NCI-H1092 (cell line): ENCODE results near the gene TIE1.

Experiments
- DNase-seq: peaks from one replicate; lab custom pipeline; 2025; lab: John Stamatoyannopoulos, UW

Gene TIE1

GRCh38 chr1:43339584-43340232 lies 38.9 kb downstream of the TIE1 start:
- DNase-seq = no peak

DNA sequence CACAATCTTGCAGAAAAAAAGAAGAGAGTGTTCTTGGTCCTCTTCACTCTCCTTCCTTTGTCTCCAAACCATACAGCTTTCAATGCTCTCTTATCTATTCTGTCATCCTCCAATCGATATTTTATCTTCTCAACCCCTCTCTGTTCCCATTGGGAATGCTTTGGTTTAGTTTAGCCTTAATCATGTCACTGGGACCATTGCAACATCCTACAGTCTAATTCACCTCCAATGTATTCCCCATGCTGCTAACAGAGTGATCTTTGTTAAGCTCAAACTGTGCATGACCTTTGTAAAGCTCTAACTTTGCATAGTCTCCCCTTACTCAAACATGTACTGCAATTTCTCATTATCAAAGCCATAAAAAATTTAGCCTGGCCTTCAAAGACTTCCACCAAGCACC lies 39.8 kb downstream of the TIE1 start:
- no peak for DNase-seq

DNA sequence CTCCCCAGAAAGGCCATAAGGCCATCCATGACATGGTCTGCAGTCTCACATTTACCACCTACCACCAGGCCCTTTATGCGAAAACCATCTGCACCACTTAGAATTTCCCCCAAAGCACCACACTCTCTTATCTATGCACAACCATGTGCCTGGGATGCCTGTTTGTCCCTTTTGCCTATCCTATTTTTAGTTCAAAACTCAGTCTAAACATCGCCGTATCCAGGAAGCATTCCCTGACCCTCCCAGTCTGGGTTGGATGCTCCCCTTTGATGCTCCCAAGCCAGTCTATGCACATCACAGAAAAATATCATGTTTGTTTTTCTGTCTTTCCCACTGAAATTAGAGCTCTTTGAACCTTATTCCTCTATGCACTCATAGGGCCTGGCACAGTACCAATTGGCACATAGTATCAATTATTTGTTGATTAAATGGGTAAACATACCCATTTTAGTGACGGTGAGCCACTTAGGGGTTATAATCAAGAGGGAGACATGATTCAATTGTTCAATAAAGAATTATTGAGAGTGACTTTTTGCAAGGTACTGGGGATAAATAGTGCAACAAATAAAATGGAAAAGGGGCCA lies 43.6 kb downstream of the TIE1 start:
- no peak for DNase-seq

DNA sequence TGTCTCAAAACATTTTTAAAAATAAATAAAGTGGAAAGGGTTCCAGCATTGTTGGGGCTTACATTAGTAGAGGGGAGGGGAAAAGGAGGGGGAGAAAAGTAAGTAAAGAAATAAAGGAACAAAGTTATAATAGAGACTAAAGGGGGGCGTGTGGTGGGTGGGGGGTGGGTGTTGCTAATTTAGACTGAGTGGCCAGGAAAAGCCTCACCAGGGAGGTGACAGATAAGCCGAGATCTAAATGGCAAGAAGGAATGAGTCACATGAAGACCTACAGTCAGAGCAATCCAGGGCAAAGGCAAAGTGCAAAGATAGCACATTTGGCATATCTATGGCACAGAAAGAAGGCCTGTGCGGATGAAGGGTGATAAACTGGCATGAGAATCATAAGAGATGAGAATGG lies 44.3 kb downstream of the TIE1 start:
- DNase-seq = no peak

GRCh38 chr1:43346636-43347035 lies 45.9 kb downstream of the TIE1 start:
- no peak for DNase-seq

DNA sequence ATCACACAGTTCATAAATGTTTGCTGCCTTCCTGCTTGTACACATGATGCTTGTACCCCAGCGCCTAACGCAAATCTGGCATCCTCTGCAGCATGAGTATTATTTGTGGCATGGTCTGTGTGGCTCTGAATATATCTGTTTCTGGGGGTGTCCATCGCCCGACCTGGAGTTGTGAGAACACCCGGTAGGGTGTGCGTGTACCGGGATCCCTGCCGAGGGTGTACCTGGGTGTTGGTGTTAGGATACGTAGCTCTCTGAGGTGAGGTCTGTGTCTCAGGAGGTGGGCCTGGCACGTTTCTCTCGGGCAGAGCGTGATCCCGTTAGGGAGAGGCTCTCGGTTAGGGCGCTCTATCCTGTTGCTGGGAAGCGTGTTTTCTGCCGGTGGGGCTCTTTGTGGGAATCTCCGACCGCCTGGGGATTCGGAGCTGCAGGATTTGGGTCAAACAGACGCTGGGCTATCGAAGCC lies 47.6 kb downstream of the TIE1 start:
- DNase-seq = no peak

DNA sequence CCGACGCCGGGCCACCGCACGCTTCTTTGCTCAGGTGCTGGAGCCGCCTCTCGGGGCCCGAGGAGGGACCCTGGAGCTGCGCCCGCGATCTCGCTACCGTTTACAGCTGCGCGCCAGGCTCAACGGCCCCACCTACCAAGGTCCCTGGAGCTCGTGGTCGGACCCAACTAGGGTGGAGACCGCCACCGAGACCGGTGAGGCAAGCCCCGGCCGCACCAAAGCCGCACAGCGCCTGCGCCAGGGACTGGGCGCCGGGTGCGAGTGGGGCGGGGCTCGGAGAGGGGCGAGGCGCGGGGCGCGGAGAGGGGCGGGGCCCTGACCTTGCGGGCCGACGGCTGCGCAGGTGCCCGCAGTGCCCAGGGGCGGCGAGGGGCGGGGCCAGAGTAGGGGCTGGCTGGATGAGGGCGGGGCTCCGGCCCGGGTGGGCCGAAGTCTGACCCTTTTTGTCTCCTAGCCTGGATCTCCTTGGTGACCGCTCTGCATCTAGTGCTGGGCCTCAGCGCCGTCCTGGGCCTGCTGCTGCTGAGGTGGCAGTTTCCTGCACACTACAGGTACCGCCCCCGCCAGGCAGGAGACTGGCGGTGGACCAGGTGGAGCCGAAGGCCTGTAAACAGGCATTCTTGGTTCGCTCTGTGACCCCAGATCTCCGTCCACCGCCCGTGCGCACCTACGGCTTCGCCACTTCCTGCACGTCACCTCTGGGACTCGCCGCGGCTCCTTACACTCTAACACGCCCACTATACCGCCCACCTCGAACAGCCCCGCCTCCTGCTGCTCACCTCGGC lies 48.2 kb downstream of the TIE1 start:
- peak; percentile 96 for DNase-seq

DNA sequence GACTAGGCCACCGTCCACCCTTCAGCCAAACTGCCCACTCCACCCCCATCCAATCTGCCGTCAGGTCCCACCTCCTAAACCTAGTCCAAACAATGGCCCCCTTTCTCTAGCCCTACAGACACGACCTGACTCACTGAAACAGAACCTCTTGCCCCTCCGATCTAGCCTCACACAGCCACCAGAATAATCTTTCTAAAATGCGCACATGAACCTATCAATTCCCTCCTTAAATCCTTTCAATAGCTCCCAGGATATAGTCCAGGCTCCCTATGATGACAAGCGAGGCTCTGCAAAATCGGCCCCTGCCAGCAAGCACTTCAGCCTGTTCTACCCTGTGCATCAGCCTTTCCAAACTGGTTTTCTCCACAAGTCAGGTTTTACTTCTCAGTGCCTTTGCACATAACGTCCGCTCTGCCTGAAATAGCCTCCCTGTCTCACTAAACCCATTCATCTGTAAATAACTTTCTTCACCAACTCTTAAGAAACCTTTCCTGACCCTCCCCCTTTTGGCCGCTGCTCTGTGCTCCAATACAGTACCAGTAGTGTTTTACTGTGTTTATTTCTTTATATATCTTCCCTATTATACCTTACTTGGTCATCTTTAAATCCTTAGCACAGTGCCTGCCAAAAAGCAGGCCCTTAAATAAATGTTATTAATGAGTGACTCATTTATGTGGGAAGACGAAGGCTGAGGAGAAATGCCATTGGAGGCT lies 49.0 kb downstream of the TIE1 start:
- no peak for DNase-seq

DNA sequence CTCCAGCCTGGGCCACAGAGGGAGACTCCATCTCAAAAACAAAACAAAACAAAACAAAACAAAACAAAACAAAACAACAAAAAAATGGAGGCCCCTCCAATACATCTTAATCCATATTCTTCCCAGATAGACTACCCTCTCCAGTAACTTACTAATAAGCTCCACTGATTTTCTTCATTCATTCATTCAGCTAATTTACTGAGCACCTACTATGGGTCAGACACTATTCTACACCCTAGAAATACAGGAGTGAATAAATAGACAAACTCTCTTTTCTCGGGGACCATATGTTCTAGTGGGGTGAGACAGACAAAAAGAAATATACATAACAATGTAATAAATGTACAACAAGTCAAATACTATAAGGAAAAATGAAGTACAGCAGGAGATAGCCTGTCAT lies 50.2 kb downstream of the TIE1 start:
- DNase-seq = no peak

DNA sequence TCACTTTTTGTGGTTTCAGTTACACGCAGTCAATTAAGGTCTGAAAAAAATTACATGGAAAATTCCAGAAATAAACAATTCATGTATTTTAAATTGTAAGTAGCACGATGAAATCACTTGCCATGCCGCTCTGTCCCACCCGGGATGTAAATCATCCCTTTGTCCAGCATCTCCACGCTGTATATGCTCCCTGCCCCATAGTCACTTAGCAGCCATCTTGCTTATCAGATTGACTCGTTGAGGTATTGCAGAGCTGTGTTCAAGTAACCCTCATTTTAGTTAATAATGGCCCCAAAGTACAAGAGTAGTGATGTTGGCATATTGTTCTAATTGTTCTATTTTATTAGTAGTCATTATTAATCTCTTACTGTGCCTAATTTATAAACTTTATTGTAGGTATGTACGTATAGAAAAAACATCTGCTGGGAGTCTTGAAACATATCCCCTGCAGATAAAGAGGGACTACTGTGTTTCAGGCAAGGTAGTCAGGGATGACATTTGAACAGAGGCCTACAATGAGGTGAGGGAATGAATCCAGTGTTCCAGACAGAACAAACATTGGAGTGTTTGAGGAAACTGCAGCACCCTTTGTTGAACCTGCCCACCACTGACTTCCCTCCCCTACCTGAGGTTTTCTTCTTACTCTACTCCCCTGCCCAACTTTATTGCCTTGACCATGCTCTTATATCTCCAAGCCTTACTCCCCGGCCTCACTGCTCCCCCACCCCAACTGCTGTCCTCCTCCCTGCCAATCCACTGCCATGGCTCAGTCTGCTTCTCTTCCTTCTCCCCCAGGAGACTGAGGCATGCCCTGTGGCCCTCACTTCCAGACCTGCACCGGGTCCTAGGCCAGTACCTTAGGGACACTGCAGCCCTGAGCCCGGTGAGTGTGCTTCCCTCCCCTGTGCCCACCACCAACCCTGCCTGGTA lies 50.9 kb downstream of the TIE1 start:
- DNase-seq = no peak

GRCh38 chr1:43352351-43352705 lies 51.5 kb downstream of the TIE1 start:
- DNase-seq = no peak

- DNase-seq = no peak
These were observed 52.1 kb downstream of the TIE1 start for GRCh38 chr1:43352881-43353280.

DNA sequence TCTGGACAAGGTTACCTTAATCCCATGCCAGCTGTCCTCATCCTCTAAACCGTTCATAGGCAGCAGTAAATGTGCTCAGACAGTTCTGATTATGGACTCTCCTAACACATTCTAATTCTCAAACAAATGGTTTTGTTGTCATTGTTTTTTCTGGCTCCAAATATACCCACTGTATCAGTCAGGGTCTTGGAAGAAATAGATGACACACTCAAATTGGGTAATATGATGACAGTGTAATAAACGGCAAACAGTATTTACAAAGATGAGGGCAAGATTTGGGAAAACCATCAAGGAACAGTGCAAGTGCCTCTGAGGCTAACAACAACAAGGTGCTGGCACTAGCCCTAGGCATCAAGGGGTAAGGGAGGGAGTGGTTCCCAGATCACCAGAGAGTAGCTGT lies 53.7 kb downstream of the TIE1 start:
- DNase-seq = no peak

DNA sequence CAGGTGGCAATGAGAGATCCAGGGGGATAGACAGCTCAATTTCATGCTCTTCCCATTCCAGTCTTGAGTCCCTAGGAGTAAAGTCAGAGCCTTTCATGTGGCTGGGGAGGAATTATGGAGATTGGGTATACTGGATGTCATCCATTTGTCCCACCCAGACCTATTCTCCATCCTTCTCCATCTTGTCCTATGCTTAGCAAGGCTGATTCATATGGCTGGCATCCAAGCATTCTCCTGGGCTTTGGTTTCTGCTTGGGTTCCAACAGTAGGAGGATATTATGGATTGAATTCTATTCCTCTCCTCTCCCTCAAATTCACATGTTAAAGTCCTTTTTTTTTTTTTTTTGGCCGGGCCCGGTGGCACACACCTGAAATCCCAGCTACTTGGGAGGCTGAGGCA lies 54.2 kb downstream of the TIE1 start:
- no peak for DNase-seq

GRCh38 chr1:43357251-43357650 lies 56.5 kb downstream of the TIE1 start:
- DNase-seq = no peak

DNA sequence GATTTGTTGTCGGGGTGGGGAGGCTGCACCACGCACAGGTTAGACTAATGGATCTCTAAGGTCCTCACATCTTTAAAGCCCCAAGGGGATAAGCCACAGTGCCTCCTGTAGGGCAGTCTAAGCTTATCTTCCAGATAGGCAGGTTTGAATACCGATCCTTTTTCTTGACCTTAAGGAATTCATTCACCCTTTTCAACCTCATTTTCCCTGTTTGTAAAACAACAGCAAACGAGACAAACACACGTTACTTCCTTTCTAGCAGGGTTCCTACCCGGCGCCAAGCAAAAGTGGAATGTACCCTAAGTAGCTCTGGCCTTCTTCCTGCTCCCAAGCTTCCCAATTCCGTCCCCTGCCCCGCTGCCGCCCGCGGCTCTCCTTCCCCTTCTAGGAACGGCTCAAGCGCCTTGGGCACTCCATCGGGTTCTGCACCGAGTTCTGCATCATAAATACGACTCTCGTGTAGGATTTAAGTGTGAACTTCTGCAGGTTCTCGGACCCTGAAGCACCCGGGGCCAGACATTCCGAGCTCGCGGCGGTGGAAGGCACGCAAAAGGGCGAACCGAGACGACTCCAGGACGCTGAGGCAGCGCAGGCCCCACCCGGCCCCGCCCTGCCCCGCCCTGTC lies 57.5 kb downstream of the TIE1 start:
- DNase-seq = peak; percentile 17

GRCh38 chr1:43358746-43359693 lies 58.2 kb downstream of the TIE1 start, which contains the start of gene CDC20:
TSS of gene CDC20 (plus strand) at chr1:43358981. CDS start at chr1:43359216, 235 bp downstream.
- peak; percentile 99 for DNase-seq

GRCh38 chr1:43359696-43360095 lies 58.9 kb downstream of the TIE1 start:
- DNase-seq = no peak

DNA sequence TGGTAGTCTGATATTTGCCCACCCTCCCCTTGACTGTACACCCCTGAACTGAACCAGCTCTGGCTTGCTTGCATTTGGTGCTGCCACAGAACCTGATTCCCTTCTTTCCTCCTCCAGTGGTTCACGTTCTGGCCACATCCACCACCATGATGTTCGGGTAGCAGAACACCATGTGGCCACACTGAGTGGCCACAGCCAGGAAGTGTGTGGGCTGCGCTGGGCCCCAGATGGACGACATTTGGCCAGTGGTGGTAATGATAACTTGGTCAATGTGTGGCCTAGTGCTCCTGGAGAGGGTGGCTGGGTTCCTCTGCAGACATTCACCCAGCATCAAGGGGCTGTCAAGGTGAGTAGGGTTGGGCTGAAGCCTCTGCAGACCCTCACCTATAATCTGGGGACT lies 59.8 kb downstream of the TIE1 start:
- no peak for DNase-seq
